GM12878 (cell line): ENCODE results near the gene RASGRP3.

Source experiments
- CTCF ChIP-seq, 3 experiments: IDR thresholded peaks in 2 of 3; conservative IDR thresholded peaks in 1 of 3; 2 replicates each; pipeline ENCODE4 v1.5.1; 2011; ENCODE audit warnings: low read depth in 3 of 3, low read length in 3 of 3, mild to moderate bottlenecking in 3 of 3, control low read depth in 2 of 3, moderate library complexity in 2 of 3, inconsistent platforms in 1 of 3, mixed read lengths in 1 of 3; ENCODE audit not compliant: control insufficient read depth in 2 of 3, insufficient read depth in 1 of 3; ENCODE audit errors: extremely low read depth in 1 of 3
- ETV6 ChIP-seq, 2 experiments: fragments of 450-650 bp in 1 of 2; IDR thresholded peaks in 1 of 2; conservative IDR thresholded peaks in 1 of 2; 2 replicates each; pipeline ENCODE4 v1.6.1; 2014; ENCODE audit warnings: antibody characterized with exemption in 1 of 2, borderline replicate concordance in 1 of 2, low read depth in 1 of 2, mild to moderate bottlenecking in 1 of 2, moderate library complexity in 1 of 2
- MAX ChIP-seq: IDR thresholded peaks from 2 replicates; pipeline ENCODE4 v1.6.1; 2012; ENCODE audit warnings: low read depth, low read length, improper control_type of control experiment

GRCh38 chr2:33430077-33430476 is 46.4 kb upstream of the RASGRP3 start:
- TF ChIP-seq CTCF (IDR thresholded peaks at IDR 0.05 in 2 of 3, conservative IDR thresholded peaks at IDR 0.05 in 1 of 3; ENCODE audit: control insufficient read depth in 2 of 3, extremely low read depth in 1 of 3, insufficient read depth in 1 of 3, low read depth in 3 of 3, low read length in 3 of 3) = no peak
- no peak for TF ChIP-seq MAX
- no peak for TF ChIP-seq ETV6 (conservative IDR thresholded peaks at IDR 0.05 in 1 of 2, IDR thresholded peaks at IDR 0.05 in 1 of 2; ENCODE audit: borderline replicate concordance in 1 of 2, low read depth in 1 of 2)
